Thyroid gland (tissue), 4 donors: Measurements from ENCODE around the gene MMD. TPM values are rescaled to one million over a fixed set of nuclear protein-coding genes. Genes with fewer than 3 reads are reported as not detected.

ENCODE experiments used
- DNase-seq, 2 donors: peaks; one replicate each; pipeline ENCODE4 v3.0.0-alpha.2; 2019
- H3K27ac ChIP-seq, 3 donors: fragments of 200-600 bp; sonication (generic); 1 replicate in 2 of 3; 2 replicates in 1 of 3; pipeline ENCODE4 v1.5.1; 2016 to 2019; ENCODE audit warnings: mild to moderate bottlenecking in 1 of 3, moderate library complexity in 1 of 3
- H3K27me3 ChIP-seq: fragments of 200-600 bp; sonication (generic); one replicate; pipeline ENCODE4 v1.5.1; 2019
- H3K36me3 ChIP-seq, 2 donors: fragments of 200-600 bp; sonication (generic); one replicate each; pipeline ENCODE4 v1.5.1; 2016 to 2019
- H3K4me1 ChIP-seq, 2 donors: fragments of 200-600 bp; sonication (generic); one replicate each; pipeline ENCODE4 v1.5.1; 2017 to 2019
- H3K4me3 ChIP-seq, 3 donors: fragments of 200-600 bp; sonication (generic); replicated peaks in 1 of 3; 1 replicate in 2 of 3; 2 replicates in 1 of 3; pipeline ENCODE4 v1.5.1; 2016; ENCODE audit warnings: mild to moderate bottlenecking in 1 of 3
- H3K9me3 ChIP-seq: fragments of 200-600 bp; sonication (generic); one replicate; pipeline ENCODE4 v1.5.1; 2017
- POLR2A ChIP-seq, 2 donors: fragments of 450-650 bp; IDR thresholded peaks; one replicate each; pipeline ENCODE4 v1.6.1; 2017; ENCODE audit warnings: antibody characterized with exemption in 2 of 2, mild to moderate bottlenecking in 2 of 2, moderate library complexity in 1 of 2
- WGBS, 2 donors: methylation state at CpG; one replicate each; pipeline ENCODE4 v1.1.5; 2017; 5-methylcytosine and 5-hydroxymethylcytosine counted together
- intact Hi-C: fragments of 100-400 bp; cut with DNase I; formaldehyde crosslinking; loops from one replicate; pipeline ENCODE4 v1.15.1; 2023
- total RNA-seq, 4 donors: library from RNA; depleted of rRNA; stranded (reverse); fragments of >200 nt; gene quantifications; one replicate each; pipeline ENCODE4 v1.2.3, GENCODE V29; 2016
- TF ChIP-seq, protein P1 (sequence below), 6 experiments: fragments of 200-600 bp in 3 of 6; fragments of 450-650 bp in 3 of 6; sonication (generic) in 3 of 6; IDR thresholded peaks; one replicate each; pipeline ENCODE4 v1.5.1; 2016 to 2019; ENCODE audit warnings: antibody characterized with exemption in 6 of 6, mild to moderate bottlenecking in 2 of 6, inconsistent platforms in 1 of 6, moderate library complexity in 1 of 6

Gene MMD
- total RNA-seq, 4 donors from 2014 or later = 8.9 to 21.9 (median 15.3) TPM

DNA sequence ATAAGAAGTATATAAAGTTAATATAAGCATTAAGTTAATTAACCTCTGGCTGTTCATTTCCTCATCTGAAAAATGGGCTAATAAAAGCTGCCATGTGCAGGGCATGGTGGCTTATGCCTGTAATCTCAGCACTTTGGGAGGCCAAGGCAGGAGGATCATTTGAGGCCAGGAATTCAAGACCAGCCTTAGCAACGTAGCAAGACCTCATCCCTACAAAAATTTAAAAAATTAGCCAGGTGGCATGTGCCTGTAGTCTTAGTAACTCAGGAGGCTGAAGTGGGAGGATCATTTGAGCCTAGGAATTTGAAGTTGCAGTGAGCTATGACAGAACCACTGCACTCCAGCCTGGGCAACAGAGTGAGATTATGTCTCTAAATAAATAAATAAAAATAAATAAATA lies 40.6 kb upstream of the MMD start:
- H3K4me3 ChIP-seq = no peak overlapping the region
- no peaks in the 10 kb centered on the region for H3K36me3 ChIP-seq
- no peak for DNase-seq
- WGBS, 2 donors = 95 to 97% methylated on average over 1 of the region's 1 CpG
- H3K4me1 ChIP-seq = peaks cover 0 to 17% of the 10 kb centered on the region in 2 donors
- no peaks in the 10 kb centered on the region for H3K9me3 ChIP-seq
- H3K27ac ChIP-seq = no peak overlapping the region
- H3K27me3 ChIP-seq = no peaks in the 10 kb centered on the region
- intact Hi-C loops = no loop called here
- TF ChIP-seq, protein P1, sequence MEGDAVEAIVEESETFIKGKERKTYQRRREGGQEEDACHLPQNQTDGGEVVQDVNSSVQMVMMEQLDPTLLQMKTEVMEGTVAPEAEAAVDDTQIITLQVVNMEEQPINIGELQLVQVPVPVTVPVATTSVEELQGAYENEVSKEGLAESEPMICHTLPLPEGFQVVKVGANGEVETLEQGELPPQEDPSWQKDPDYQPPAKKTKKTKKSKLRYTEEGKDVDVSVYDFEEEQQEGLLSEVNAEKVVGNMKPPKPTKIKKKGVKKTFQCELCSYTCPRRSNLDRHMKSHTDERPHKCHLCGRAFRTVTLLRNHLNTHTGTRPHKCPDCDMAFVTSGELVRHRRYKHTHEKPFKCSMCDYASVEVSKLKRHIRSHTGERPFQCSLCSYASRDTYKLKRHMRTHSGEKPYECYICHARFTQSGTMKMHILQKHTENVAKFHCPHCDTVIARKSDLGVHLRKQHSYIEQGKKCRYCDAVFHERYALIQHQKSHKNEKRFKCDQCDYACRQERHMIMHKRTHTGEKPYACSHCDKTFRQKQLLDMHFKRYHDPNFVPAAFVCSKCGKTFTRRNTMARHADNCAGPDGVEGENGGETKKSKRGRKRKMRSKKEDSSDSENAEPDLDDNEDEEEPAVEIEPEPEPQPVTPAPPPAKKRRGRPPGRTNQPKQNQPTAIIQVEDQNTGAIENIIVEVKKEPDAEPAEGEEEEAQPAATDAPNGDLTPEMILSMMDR (IDR thresholded peaks at IDR 0.05) = no peak
- no peak for TF ChIP-seq POLR2A (IDR thresholded peaks at IDR 0.05)

DNA sequence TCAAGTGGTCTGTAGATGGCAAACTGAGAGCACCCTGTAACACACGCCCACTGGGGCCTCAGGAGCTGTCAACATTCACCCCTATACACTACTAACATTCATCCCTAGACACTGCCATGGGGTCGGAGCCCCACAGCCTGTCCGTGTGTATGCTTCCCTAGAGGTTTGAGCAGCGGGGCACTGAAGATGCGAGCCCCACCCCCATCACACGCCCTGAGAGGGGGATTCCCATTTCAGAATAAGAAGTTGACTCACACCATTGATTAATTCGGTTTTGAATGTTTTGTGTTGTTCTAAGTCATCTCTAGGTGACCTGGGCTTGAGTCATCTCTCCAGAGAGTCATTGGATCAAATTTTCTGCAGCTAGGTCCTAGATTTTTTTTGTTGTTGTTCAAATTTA lies 37.3 kb upstream of the MMD start:
- Histone ChIP-seq H3K4me1 (peaks cover 0 to 6% of the 10 kb centered on the region in 2 donors), H3K27ac (no peak overlapping the region), H3K27me3 (no peaks in the 10 kb centered on the region), H3K36me3 (no peaks in the 10 kb centered on the region), H3K4me3 (no peak overlapping the region), H3K9me3 (no peaks in the 10 kb centered on the region)
- intact Hi-C loops = no loop called here
- 77 to 82% methylated on average over 7 of the region's 7 CpGs for WGBS, 2 donors
- TF ChIP-seq POLR2A (IDR thresholded peaks at IDR 0.05) = no peak
- TF ChIP-seq, protein P1 (IDR thresholded peaks at IDR 0.05) = no peak
- DNase-seq = no peak

DNA sequence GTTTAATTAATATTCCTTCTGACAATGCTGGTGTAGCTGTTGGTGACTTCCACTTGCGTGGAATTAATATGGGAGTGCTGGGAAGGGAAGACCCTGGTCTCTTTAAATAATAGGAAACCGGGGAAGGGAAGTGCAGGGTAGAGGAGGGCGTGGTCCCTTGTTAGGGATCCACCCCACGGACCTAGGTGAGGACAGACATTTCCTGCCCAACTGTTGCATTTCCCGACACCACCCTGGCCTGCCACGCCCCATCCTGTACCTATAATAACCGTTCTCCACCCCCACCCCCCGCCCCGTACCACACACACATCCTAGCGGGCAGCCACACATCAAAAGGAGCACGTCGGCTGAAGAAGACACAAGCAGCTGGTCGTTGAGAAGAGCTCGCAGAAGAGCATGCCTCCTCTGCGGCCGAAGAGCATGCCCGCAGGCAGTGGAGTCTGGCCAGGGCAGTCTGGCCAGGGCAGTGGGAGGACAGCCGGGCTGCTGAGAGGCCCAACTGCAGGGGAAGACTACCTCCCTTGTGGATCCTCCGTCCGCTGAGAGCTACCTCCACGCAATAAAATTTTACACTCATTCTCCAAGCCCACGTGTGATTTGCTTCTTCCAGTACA lies 36.8 kb upstream of the MMD start:
- H3K9me3 ChIP-seq = no peaks in the 10 kb centered on the region
- H3K4me3 ChIP-seq = no peak overlapping the region
- TF ChIP-seq POLR2A (IDR thresholded peaks at IDR 0.05) = no peak
- TF ChIP-seq, protein P1 (IDR thresholded peaks at IDR 0.05) = no peak
- no peaks in the 10 kb centered on the region for H3K4me1 ChIP-seq
- no peak for DNase-seq
- no peaks in the 10 kb centered on the region for H3K36me3 ChIP-seq
- H3K27me3 ChIP-seq = no peaks in the 10 kb centered on the region
- intact Hi-C loops = no loop called here
- 82 to 84% methylated on average over 18 to 22 of the region's 22 CpGs for WGBS, 2 donors
- no peak overlapping the region for H3K27ac ChIP-seq

DNA sequence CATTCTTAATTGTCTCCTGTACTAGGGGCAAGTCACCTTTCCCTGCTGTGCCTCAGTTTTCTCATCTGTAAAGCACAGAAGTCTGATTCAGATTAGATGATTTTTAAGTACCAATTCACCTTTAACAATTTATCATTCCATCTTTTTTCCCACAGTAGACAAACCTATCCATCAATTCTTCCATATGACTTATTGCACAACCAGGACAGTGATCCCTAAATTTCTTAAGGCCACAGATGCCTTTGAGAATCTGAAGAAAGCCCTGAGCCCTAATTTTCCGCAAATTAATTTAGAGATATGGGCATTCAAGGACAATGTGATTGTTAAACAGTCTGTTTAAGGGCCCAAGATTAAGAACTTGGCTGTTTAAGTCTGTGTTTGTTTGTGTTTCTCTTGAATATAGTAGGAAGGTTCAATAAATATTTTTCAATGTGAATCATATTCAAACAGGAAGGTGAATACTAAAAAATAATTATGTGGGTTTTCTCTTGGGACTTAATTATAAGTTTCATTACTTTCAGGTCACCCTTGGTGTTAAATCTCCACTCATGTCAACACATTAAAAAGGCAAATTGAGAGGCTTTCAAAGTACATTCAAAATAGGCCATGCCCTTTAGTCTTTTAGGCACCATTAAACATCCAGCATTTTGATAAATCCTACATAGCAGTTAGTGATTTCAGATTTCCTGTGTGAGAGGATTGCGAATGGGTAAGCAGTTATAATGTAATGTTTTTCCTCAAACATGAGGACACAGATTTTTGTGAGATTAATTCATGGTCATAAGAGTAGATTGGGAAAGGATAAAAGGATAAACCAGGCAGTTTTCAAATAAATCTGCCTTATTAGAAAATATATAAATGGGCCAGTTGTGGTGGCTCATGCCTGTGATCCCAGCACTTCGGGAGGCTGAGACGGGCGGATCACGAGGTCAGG lies 34.9 kb upstream of the MMD start:
- DNase-seq = no peak
- intact Hi-C loops = no loop called here
- no peaks in the 10 kb centered on the region for H3K36me3 ChIP-seq
- TF ChIP-seq, protein P1 (IDR thresholded peaks at IDR 0.05) = no peak
- no peak for TF ChIP-seq POLR2A (IDR thresholded peaks at IDR 0.05)
- H3K9me3 ChIP-seq = no peaks in the 10 kb centered on the region
- no peak overlapping the region for H3K27ac ChIP-seq
- peaks cover 0 to 4% of the 10 kb centered on the region in 2 donors for H3K4me1 ChIP-seq
- 95 to 96% methylated on average over 6 of the region's 6 CpGs for WGBS, 2 donors
- H3K27me3 ChIP-seq = no peaks in the 10 kb centered on the region
- no peak overlapping the region for H3K4me3 ChIP-seq
